Measurements from ENCODE around the gene SKI. TPM values are rescaled to one million over a fixed set of nuclear protein-coding genes. Genes with fewer than 3 reads are reported as not detected.

SKI gene
- total and polyA plus RNA-seq, 2 of the 8 experiments (the other 6 are each of a cell fraction or from before 2014, with no cell fraction given): 8.3 to 87.6 TPM

DNA sequence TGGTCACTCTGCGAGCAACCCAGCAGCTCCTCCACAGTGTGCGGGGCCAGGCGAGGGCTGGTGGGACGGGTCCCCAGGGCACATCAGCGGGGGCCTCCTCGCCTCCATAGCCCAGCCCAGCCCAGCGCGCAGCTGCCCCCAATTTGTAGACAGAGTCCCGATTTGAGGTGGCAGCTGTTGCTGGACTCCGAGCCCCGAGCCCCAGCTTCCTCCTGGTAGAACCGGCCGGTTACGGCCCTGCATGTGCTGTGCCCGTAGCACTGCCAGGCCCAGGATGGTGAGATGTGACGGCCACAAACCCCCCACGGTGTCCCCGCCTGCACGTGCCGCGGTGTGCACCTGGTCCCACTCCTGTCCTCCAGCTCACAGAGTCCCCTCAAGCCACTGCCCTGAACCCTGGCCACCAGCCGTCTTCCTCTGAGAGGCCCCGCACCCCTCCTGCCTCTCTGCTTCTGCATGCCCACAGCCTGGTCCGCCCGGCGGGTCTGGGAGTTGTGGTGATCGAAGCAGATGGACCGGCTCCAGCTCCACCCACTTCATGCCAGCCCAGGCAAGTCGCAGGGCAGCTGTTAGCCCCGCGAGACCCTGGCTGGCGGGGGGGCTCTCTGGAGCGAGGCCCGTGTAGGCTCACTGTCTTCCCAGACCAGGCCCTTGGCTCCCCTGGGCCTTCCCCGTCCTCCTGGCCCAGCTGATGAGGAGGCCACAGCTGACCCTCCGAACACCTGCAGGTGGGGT, 107.8 kb downstream of the SKI start:
- Histone ChIP-seq H2BK20ac (ENCODE audit: low read length) (no peak overlapping the region), H2BK12ac (ENCODE audit: low read depth, low read length) (no peak overlapping the region), H3K27ac (ENCODE audit: low read depth, low read length) (no peak overlapping the region), H3K79me1 (ENCODE audit: low read depth, low read length) (no peaks in the 10 kb centered on the region), H3K27me3 (replicated peaks in 1 of 4; ENCODE audit: control insufficient read depth in 3 of 4, extremely low read depth in 1 of 4, insufficient read depth in 3 of 4, low read length in 3 of 4) (no peaks in the 10 kb centered on the region), H4K8ac (ENCODE audit: extremely low read depth, insufficient read depth, low read length) (no peak overlapping the region), H3K79me2 (ENCODE audit: control insufficient read depth in 1 of 2, insufficient read depth in 2 of 2, low read length in 2 of 2) (no peaks in the 10 kb centered on the region), H2AFZ (ENCODE audit: low read length) (no peak overlapping the region), H2BK5ac (ENCODE audit: low read depth, low read length) (no peak overlapping the region), H3K9ac (replicated peaks in 1 of 4; ENCODE audit: extremely low read depth in 1 of 4, low read depth in 3 of 4, low read length in 3 of 4) (no peak overlapping the region), H2BK15ac (ENCODE audit: low read length) (no peak overlapping the region), H3K4me1 (replicated peaks in 1 of 4; ENCODE audit: control insufficient read depth in 3 of 4, insufficient read depth in 4 of 4, low read length in 3 of 4) (no peaks in the 10 kb centered on the region), H3K56ac (replicated peaks; ENCODE audit: insufficient read length, low read depth, low read length) (no peak overlapping the region), H2BK120ac (replicated peaks; ENCODE audit: low read depth, low read length) (no peak overlapping the region), H3K4me3 (ENCODE audit: extremely low read depth in 1 of 4, insufficient read depth in 2 of 4, low read depth in 3 of 4, low read length in 4 of 4) (no peak overlapping the region), H3K18ac (ENCODE audit: extremely low read depth, low read length) (no peak overlapping the region; the same call in 1 of the 2 replicates), H3K23ac (ENCODE audit: insufficient read length) (no peak overlapping the region), H3K4ac (replicated peaks; ENCODE audit: insufficient read length, low read depth, low read length) (no peak overlapping the region), H4K91ac (replicated peaks; ENCODE audit: insufficient read length, low read length) (no peak overlapping the region), H3K14ac (ENCODE audit: insufficient read length) (no peak overlapping the region), H3K23me2 (ENCODE audit: low read depth, low read length) (no peaks in the 10 kb centered on the region), H3K4me2 (ENCODE audit: insufficient read depth in 1 of 2, low read depth in 2 of 2, low read length in 2 of 2) (no peak overlapping the region), H4K5ac (ENCODE audit: insufficient read length, low read depth, low read length) (no peak overlapping the region), H4K20me1 (replicated peaks in 1 of 2; ENCODE audit: control insufficient read depth in 1 of 2, insufficient read depth in 2 of 2, low read length in 2 of 2) (no peaks in the 10 kb centered on the region), H3K36me3 (ENCODE audit: control insufficient read depth in 2 of 4, insufficient read depth in 4 of 4, low read length in 3 of 4) (no peaks in the 10 kb centered on the region), H3K9me3 (ENCODE audit: insufficient read depth in 2 of 2, low read depth in 1 of 2, low read length in 1 of 2) (peaks cover 8 to 19% of the 10 kb centered on the region in 2 experiments; a peak in 3 of 4 replicates), H2AK5ac (ENCODE audit: low read depth, low read length) (no peak overlapping the region)
- ChIA-PET CTCF (ENCODE audit: partially characterized antibody) (interaction anchor here (0.8 to 2.5 kb wide), 8 partner anchors 10 to 161 kb away, joined by 3 to 8 read pairs (median 3); no protein-coding TSS in a partner anchor), POLR2A (ENCODE audit: partially characterized antibody) (no interaction called here)
- 91% methylated on average over 27 of the region's 36 CpGs; no CpG with 5 or more reads in 1 of the 2 experiments for WGBS, 2 experiments (ENCODE audit: extremely low coverage in 1 of 2, insufficient coverage in 1 of 2, insufficient read length in 1 of 2, insufficient replicate concordance in 2 of 2, low coverage in 1 of 2, low lambda C conversion rate in 2 of 2, missing lambda C conversion rate in 1 of 2)
- DNase-seq (ENCODE audit: low read depth in 1 of 2, low spot score in 2 of 2) (no peak), FAIRE-seq (no peak)
- TF ChIP-seq TBP (IDR thresholded peaks at IDR 0.05; ENCODE audit: low read depth, low read length): no peak
- TF ChIP-seq RBBP5 (IDR thresholded peaks at IDR 0.05; ENCODE audit: borderline replicate concordance, low read depth, low read length): no peak
- TF ChIP-seq JUN (IDR thresholded peaks at IDR 0.05; ENCODE audit: low read depth, low read length): no peak
- TF ChIP-seq GABPA (IDR thresholded peaks at IDR 0.05; ENCODE audit: borderline replicate concordance, insufficient read depth, low read length): no peak
- no peak for TF ChIP-seq KDM5A (IDR thresholded peaks at IDR 0.05; ENCODE audit: low read length)
- no peak for TF ChIP-seq SIRT6 (IDR thresholded peaks at IDR 0.05; ENCODE audit: low read length)
- TF ChIP-seq CHD1 (IDR thresholded peaks at IDR 0.05; ENCODE audit: low read depth, low read length): no peak

All from H1 (cell line).